GM18951 (cell line): ENCODE measurements around the gene FARP2.
"Not testable (repeated sequence)": the region's sequence is repeated elsewhere in the genome, so short reads cannot be mapped to it uniquely, and the experiment has no call there.

Experiments
- POLR2A ChIP-seq: IDR thresholded peaks from 4 replicates; pipeline ENCODE4 v1.6.1; 2011; ENCODE audit warnings: mild to moderate bottlenecking; ENCODE audit not compliant: insufficient read length, insufficient read depth; ENCODE audit errors: extremely low read depth
- in situ Hi-C: fragments of 300-500 bp; cut with MboI; formaldehyde crosslinking; loops from one replicate; pipeline ENCODE4 v1.12.0; 2022; ENCODE audit warnings: low sequenced_read_pairs, mixed read lengths, inconsistent platforms; ENCODE audit not compliant: unreplicated experiment

FARP2 gene

GRCh38 chr2:241359481-241360045 is 3.5 kb downstream of the FARP2 start:
- no peak for TF ChIP-seq POLR2A
- in situ Hi-C loops, result no loop called here

- in situ Hi-C loops, result no loop called here
- TF ChIP-seq POLR2A, result no peak
These were observed 7.3 kb downstream of the FARP2 start for GRCh38 chr2:241363426-241363825.

- in situ Hi-C loops, result no loop called here
- TF ChIP-seq POLR2A, result no peak
These were observed 8.7 kb downstream of the FARP2 start for GRCh38 chr2:241364781-241365180.

GRCh38 chr2:241366678-241367077 is 10.6 kb downstream of the FARP2 start:
- TF ChIP-seq POLR2A, result no peak
- in situ Hi-C loops, result no loop called here

- no peak for TF ChIP-seq POLR2A
- in situ Hi-C loops, result no loop called here
These were observed 12.6 kb downstream of the FARP2 start for GRCh38 chr2:241368643-241369042.

GRCh38 chr2:241372361-241372992 is 16.4 kb downstream of the FARP2 start:
- no peak for TF ChIP-seq POLR2A
- in situ Hi-C loops, result no loop called here

GRCh38 chr2:241373446-241373845 is 17.4 kb downstream of the FARP2 start:
- TF ChIP-seq POLR2A, result no peak
- in situ Hi-C loops, result no loop called here

- in situ Hi-C loops, result not testable (repeated sequence)
These were observed 17.8 kb downstream of the FARP2 start for GRCh38 chr2:241373906-241374305.

- no peak for TF ChIP-seq POLR2A
- in situ Hi-C loops, result no loop called here
These were observed 19.2 kb downstream of the FARP2 start for GRCh38 chr2:241375300-241375699.

- TF ChIP-seq POLR2A, result no peak
These were observed 20.7 kb downstream of the FARP2 start for GRCh38 chr2:241376808-241377207.

GRCh38 chr2:241378816-241379215 is 22.7 kb downstream of the FARP2 start:
- in situ Hi-C loops, result no loop called here

More at GRCh38 chr2:241376808-241377207, 20.7 kb downstream of the FARP2 start:
- in situ Hi-C loops, result no loop called here

GRCh38 chr2:241379481-241380480 is 23.7 kb downstream of the FARP2 start:
- in situ Hi-C loops, result no loop called here

More at GRCh38 chr2:241378816-241379215, 22.7 kb downstream of the FARP2 start:
- no peak for TF ChIP-seq POLR2A

GRCh38 chr2:241381872-241382271 is 25.8 kb downstream of the FARP2 start:
- TF ChIP-seq POLR2A, result no peak
- in situ Hi-C loops, result no loop called here

More at GRCh38 chr2:241379481-241380480, 23.7 kb downstream of the FARP2 start:
- no peak for TF ChIP-seq POLR2A

GRCh38 chr2:241385450-241385849 is 29.4 kb downstream of the FARP2 start:
- in situ Hi-C loops, result not testable (repeated sequence)
